MM.1S (cell line): Measurements from ENCODE around the gene PNPT1.

Source experiments
- CTCF ChIP-seq: fragments of 300-600 bp; sonication (generic); IDR thresholded peaks from 2 replicates; pipeline ENCODE4 v1.5.1; 2016; ENCODE audit warnings: antibody characterized with exemption, low read length, mixed read lengths
- EZH2 ChIP-seq: fragments of 300-600 bp; sonication (generic); optimal IDR thresholded peaks from 2 replicates; pipeline ENCODE3; 2017; ENCODE audit warnings: low read depth, mild to moderate bottlenecking, antibody characterized with exemption, low read length, mixed read lengths

- TF ChIP-seq EZH2 (no peak), CTCF (no peak)
These were observed 81.6 kb downstream of the PNPT1 start for GRCh38 chr2:55611997-55612396.
